H1 (cell line): ENCODE data around the gene MLN. TPM values are rescaled to one million over a fixed set of nuclear protein-coding genes. Genes with fewer than 3 reads are reported as not detected.

Experiments
- polyA plus RNA-seq, 7 experiments: library from polyadenylated mRNA; depleted of rRNA in 3 of 7; stranded (reverse) in 5 of 7; unstranded in 2 of 7; fragments of >200 nt in 5 of 7; fragments of 200-250 nt in 2 of 7; gene quantifications; 1 replicate in 5 of 7; 2 replicates in 1 of 7; 4 replicates in 1 of 7; pipeline versions ENCODE4 v1.2.1 to v1.2.3, GENCODE V29; 2011 to 2013; ENCODE audit warnings: missing spikeins in 2 of 7, mixed read lengths in 2 of 7
- total RNA-seq: library from RNA; stranded (reverse); fragmentation: NEBNext Ultra II Directional; extraction: Animal tissue kit (Norgen Biotek cat#: 25700); gene quantifications from 2 replicates; pipeline ENCODE4 v1.2.1, GENCODE V29; 2021
- TF ChIP-seq, protein P1 (sequence below): fragments of 300-600 bp; sonication (generic); IDR thresholded peaks from 2 replicates; pipeline ENCODE4 v1.7.1; 2012; ENCODE audit warnings: low read length, moderate library complexity, mild to moderate bottlenecking, inconsistent platforms; ENCODE audit not compliant: insufficient replicate concordance

MLN gene
- total and polyA plus RNA-seq, 2 of the 8 experiments (the other 6 are each of a cell fraction or from before 2014, with no cell fraction given) = not detected

DNA sequence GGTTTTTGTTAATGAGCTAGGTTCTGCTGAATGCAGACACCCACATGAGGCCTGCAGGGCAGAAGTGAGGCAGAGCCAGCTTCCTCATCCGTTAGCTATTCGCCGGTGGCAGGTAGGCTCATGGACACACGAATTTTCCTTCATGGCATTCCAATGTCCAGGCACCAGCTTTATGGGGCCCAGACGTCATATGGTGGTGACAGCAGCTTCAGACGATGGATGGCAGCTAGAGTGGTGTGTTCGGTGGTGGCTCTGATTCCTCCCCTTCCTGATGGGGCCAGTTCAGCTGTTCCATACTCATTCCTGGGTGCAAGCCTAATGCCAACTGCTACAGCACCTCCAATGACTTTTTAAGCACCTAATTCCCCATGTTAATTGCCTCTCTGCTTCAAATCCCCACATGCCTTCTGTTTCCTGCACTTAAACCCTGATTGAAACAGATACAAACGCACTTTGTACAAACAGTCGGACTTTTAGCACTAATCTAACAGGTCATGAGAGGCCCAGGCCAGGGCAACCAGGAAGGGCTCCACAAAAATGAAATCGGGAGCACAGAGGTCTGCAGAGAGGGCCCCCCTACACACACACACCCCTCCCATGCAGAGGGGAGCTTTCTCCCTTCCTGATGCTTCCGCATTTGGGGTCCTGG, 35.7 kb upstream of the MLN start (continued):
- TF ChIP-seq, protein P1, sequence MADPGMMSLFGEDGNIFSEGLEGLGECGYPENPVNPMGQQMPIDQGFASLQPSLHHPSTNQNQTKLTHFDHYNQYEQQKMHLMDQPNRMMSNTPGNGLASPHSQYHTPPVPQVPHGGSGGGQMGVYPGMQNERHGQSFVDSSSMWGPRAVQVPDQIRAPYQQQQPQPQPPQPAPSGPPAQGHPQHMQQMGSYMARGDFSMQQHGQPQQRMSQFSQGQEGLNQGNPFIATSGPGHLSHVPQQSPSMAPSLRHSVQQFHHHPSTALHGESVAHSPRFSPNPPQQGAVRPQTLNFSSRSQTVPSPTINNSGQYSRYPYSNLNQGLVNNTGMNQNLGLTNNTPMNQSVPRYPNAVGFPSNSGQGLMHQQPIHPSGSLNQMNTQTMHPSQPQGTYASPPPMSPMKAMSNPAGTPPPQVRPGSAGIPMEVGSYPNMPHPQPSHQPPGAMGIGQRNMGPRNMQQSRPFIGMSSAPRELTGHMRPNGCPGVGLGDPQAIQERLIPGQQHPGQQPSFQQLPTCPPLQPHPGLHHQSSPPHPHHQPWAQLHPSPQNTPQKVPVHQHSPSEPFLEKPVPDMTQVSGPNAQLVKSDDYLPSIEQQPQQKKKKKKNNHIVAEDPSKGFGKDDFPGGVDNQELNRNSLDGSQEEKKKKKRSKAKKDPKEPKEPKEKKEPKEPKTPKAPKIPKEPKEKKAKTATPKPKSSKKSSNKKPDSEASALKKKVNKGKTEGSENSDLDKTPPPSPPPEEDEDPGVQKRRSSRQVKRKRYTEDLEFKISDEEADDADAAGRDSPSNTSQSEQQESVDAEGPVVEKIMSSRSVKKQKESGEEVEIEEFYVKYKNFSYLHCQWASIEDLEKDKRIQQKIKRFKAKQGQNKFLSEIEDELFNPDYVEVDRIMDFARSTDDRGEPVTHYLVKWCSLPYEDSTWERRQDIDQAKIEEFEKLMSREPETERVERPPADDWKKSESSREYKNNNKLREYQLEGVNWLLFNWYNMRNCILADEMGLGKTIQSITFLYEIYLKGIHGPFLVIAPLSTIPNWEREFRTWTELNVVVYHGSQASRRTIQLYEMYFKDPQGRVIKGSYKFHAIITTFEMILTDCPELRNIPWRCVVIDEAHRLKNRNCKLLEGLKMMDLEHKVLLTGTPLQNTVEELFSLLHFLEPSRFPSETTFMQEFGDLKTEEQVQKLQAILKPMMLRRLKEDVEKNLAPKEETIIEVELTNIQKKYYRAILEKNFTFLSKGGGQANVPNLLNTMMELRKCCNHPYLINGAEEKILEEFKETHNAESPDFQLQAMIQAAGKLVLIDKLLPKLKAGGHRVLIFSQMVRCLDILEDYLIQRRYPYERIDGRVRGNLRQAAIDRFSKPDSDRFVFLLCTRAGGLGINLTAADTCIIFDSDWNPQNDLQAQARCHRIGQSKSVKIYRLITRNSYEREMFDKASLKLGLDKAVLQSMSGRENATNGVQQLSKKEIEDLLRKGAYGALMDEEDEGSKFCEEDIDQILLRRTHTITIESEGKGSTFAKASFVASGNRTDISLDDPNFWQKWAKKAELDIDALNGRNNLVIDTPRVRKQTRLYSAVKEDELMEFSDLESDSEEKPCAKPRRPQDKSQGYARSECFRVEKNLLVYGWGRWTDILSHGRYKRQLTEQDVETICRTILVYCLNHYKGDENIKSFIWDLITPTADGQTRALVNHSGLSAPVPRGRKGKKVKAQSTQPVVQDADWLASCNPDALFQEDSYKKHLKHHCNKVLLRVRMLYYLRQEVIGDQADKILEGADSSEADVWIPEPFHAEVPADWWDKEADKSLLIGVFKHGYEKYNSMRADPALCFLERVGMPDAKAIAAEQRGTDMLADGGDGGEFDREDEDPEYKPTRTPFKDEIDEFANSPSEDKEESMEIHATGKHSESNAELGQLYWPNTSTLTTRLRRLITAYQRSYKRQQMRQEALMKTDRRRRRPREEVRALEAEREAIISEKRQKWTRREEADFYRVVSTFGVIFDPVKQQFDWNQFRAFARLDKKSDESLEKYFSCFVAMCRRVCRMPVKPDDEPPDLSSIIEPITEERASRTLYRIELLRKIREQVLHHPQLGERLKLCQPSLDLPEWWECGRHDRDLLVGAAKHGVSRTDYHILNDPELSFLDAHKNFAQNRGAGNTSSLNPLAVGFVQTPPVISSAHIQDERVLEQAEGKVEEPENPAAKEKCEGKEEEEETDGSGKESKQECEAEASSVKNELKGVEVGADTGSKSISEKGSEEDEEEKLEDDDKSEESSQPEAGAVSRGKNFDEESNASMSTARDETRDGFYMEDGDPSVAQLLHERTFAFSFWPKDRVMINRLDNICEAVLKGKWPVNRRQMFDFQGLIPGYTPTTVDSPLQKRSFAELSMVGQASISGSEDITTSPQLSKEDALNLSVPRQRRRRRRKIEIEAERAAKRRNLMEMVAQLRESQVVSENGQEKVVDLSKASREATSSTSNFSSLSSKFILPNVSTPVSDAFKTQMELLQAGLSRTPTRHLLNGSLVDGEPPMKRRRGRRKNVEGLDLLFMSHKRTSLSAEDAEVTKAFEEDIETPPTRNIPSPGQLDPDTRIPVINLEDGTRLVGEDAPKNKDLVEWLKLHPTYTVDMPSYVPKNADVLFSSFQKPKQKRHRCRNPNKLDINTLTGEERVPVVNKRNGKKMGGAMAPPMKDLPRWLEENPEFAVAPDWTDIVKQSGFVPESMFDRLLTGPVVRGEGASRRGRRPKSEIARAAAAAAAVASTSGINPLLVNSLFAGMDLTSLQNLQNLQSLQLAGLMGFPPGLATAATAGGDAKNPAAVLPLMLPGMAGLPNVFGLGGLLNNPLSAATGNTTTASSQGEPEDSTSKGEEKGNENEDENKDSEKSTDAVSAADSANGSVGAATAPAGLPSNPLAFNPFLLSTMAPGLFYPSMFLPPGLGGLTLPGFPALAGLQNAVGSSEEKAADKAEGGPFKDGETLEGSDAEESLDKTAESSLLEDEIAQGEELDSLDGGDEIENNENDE = no peak
- TF ChIP-seq, all 59 proteins: peak for 0
